A549 (cell line): ENCODE measurements around the gene DPY19L1. TPM values are rescaled to one million over a fixed set of nuclear protein-coding genes. Genes with fewer than 3 reads are reported as not detected.
"Not testable (repeated sequence)": the region's sequence is repeated elsewhere in the genome, so short reads cannot be mapped to it uniquely, and the experiment has no call there.

Experiments
- ATAC-seq, 2 experiments: fragments of 200-7000 bp in 1 of 2; fragments of >200 bp in 1 of 2; cut with Nextera tagmentation in 1 of 2; cut with Tn5 transposase in 1 of 2; 3 replicates each; pipeline versions ENCODE4 v1.8.0 to v1.9.1; 2018 to 2020; ENCODE audit warnings: mild to moderate bottlenecking in 1 of 2, moderate library complexity in 1 of 2
- CTCF ChIA-PET: fragments of 300-600 bp; sonication (Branson Sonifier 250); formaldehyde crosslinking; extraction: SDS; loops from one replicate; lab custom pipeline; 2021; ENCODE audit warnings: antibody characterized with exemption, inconsistent platforms; lab: Yijun Ruan, JAX
- POLR2A ChIA-PET: fragments of 350-600 bp; formaldehyde crosslinking; extraction: SDS; loops from one replicate; lab custom pipeline; 2021; ENCODE audit warnings: antibody characterized with exemption, inconsistent platforms; lab: Yijun Ruan, JAX
- DNase-seq, 2 experiments: peaks; one replicate each; pipeline versions ENCODE4 v3.0.0 to v3.0.0-alpha.2; 2011 to 2016; ENCODE audit warnings: low read depth in 1 of 2, low spot score in 1 of 2
- FAIRE-seq: peaks from 2 replicates; lab custom pipeline; 2011; peaks lifted over from hg19 to GRCh38; lab: Jason Lieb, UNC
- H3K27ac ChIP-seq, 2 experiments: fragments of >200 bp; sonication (Bioruptor Twin); formaldehyde crosslinking; 3 replicates each; pipeline ENCODE4 v1.5.1; 2016 to 2017
- H3K4me1 ChIP-seq: fragments of >200 bp; sonication (Bioruptor Twin); formaldehyde crosslinking; 3 replicates; pipeline ENCODE4 v1.6.1; 2016
- H3K4me2 ChIP-seq: fragments of >200 bp; sonication (Bioruptor Twin); formaldehyde crosslinking; 3 replicates; pipeline ENCODE4 v1.6.1; 2016
- H3K4me3 ChIP-seq: fragments of >200 bp; sonication (Bioruptor Twin); formaldehyde crosslinking; 3 replicates; pipeline ENCODE4 v1.5.1; 2016
- H3K9me3 ChIP-seq: fragments of >200 bp; sonication (Bioruptor Twin); formaldehyde crosslinking; 3 replicates; pipeline ENCODE4 v1.6.1; 2016
- CHD2 ChIP-seq: fragments of 150-350 bp; IDR thresholded peaks from 2 replicates; pipeline ENCODE4 v1.6.1; 2014; ENCODE audit warnings: low read length; ENCODE audit not compliant: partially characterized antibody
- EHF ChIP-seq: fragments of 250-450 bp; sonication (Bioruptor Pico); IDR thresholded peaks from 2 replicates; pipeline ENCODE4 v1.5.0; 2020; ENCODE audit warnings: mild to moderate bottlenecking
- EHMT2 ChIP-seq: fragments of 200-600 bp; sonication (generic); IDR thresholded peaks from 2 replicates; pipeline ENCODE4 v1.6.1; 2016; ENCODE audit warnings: antibody characterized with exemption, low read depth, mild to moderate bottlenecking, moderate library complexity
- FOSB ChIP-seq: fragments of 250-450 bp; sonication (Bioruptor Pico); IDR thresholded peaks from 2 replicates; pipeline ENCODE4 v1.5.0; 2020; ENCODE audit warnings: mild to moderate bottlenecking, moderate library complexity
- FOSL2 ChIP-seq, 2 experiments: fragments of 450-650 bp in 1 of 2; fragments of >200 bp in 1 of 2; sonication (Bioruptor Twin) in 1 of 2; formaldehyde crosslinking; IDR thresholded peaks; 2 replicates each; pipeline versions ENCODE4 v1.5.0 to v1.6.1; 2016 to 2020; ENCODE audit warnings: mild to moderate bottlenecking in 1 of 2, moderate library complexity in 1 of 2
- FOXS1 ChIP-seq: fragments of 250-450 bp; sonication (Bioruptor Pico); IDR thresholded peaks from 2 replicates; pipeline ENCODE4 v1.5.0; 2020; ENCODE audit warnings: mild to moderate bottlenecking, moderate library complexity
- HDAC2 ChIP-seq: fragments of 200-600 bp; sonication (generic); IDR thresholded peaks from 2 replicates; pipeline ENCODE4 v1.6.1; 2016
- KDM5A ChIP-seq: fragments of 200-600 bp; sonication (generic); IDR thresholded peaks from 2 replicates; pipeline ENCODE4 v1.6.1; 2016; ENCODE audit warnings: antibody characterized with exemption, mild to moderate bottlenecking
- MAZ ChIP-seq: fragments of 150-350 bp; IDR thresholded peaks from 2 replicates; pipeline ENCODE4 v1.6.1; 2014; ENCODE audit warnings: antibody characterized with exemption, low read depth, low read length, borderline replicate concordance
- NPAS2 ChIP-seq: fragments of 250-450 bp; sonication (Bioruptor Pico); IDR thresholded peaks from 2 replicates; pipeline ENCODE4 v1.8.0; 2022; ENCODE audit warnings: mild to moderate bottlenecking, moderate library complexity, borderline replicate concordance
- NR3C1 ChIP-seq: fragments of >200 bp; sonication (Bioruptor Twin); formaldehyde crosslinking; IDR thresholded peaks from 3 replicates; pipeline ENCODE4 v1.6.1; 2017
- RNF2 ChIP-seq: fragments of 200-600 bp; sonication (generic); IDR thresholded peaks from 2 replicates; pipeline ENCODE4 v1.6.1; 2016; ENCODE audit warnings: low read depth, mild to moderate bottlenecking, antibody characterized with exemption, moderate library complexity, borderline replicate concordance
- SMC3 ChIP-seq: fragments of >200 bp; sonication (Bioruptor Twin); formaldehyde crosslinking; IDR thresholded peaks from 3 replicates; pipeline ENCODE4 v1.6.1; 2018; ENCODE audit warnings: inconsistent platforms
- TP53 ChIP-seq: fragments of 250-450 bp; sonication (Bioruptor Pico); IDR thresholded peaks from 2 replicates; pipeline ENCODE4 v1.5.0; 2021; ENCODE audit warnings: mild to moderate bottlenecking, moderate library complexity
- WGBS: methylation state at CpG from one replicate; pipeline ENCODE4 v1.1.6; 2017; ENCODE audit errors: missing lambda C conversion rate; 5-methylcytosine and 5-hydroxymethylcytosine counted together
- polyA plus RNA-seq, 4 experiments: library from polyadenylated mRNA; depleted of rRNA in 3 of 4; stranded (reverse); fragments of >200 nt; fragmentation: RNase III in 1 of 4; extraction: RNeasy Plus Mini Kit Qiagen cat#74134 plus additional on column Dnase treatment in 1 of 4; gene quantifications; 2 replicates in 3 of 4; 3 replicates in 1 of 4; pipeline ENCODE4 v1.2.3, GENCODE V29; 2011 to 2017
- TF ChIP-seq, protein P1 (sequence below): fragments of 250-450 bp; sonication (Bioruptor Pico); IDR thresholded peaks from 2 replicates; pipeline ENCODE4 v1.5.0; 2020; ENCODE audit warnings: low read depth, mild to moderate bottlenecking, moderate library complexity
- TF ChIP-seq, protein P2 (sequence below): fragments of 150-350 bp; IDR thresholded peaks from 2 replicates; pipeline ENCODE4 v1.6.1; 2014; ENCODE audit warnings: low read depth, mild to moderate bottlenecking, low read length
- TF ChIP-seq, protein P3 (sequence below): fragments of 200-600 bp; sonication (generic); IDR thresholded peaks from 2 replicates; pipeline ENCODE4 v1.6.1; 2016; ENCODE audit warnings: antibody characterized with exemption, mild to moderate bottlenecking, moderate library complexity

The DPY19L1 gene
- polyA plus RNA-seq, 2 of the 4 experiments (the other 2 are of a cell fraction), result 53.6 to 129 TPM

DNA sequence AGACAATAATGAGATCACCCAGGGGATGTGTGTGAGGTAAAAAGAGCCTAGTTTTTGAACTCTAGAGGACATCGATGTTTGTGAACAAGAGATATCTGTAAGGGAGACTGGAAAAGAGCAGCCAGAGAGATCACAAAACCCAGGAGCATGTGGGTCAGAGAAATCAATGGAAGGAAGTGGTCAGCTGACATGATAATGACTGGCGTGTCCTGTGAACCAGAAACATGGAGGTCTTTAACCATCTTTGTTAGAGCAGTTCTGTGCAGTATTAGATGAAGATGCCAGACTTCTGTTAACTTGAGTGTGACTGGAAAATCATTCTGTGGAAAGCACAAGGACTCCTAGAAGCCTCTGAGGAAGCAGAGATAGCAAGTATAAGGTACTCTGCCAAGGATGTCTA is 6.0 kb upstream of the DPY19L1 start:
- FAIRE-seq, POLR2A ChIA-PET, H3K4me2 ChIP-seq, CTCF ChIA-PET, H3K27ac ChIP-seq, H3K4me1 ChIP-seq, H3K4me3 ChIP-seq, H3K9me3 ChIP-seq, DNase-seq, ATAC-seq: not testable (repeated sequence)
- 79% methylated on average over 2 of the region's 2 CpGs for WGBS

DNA sequence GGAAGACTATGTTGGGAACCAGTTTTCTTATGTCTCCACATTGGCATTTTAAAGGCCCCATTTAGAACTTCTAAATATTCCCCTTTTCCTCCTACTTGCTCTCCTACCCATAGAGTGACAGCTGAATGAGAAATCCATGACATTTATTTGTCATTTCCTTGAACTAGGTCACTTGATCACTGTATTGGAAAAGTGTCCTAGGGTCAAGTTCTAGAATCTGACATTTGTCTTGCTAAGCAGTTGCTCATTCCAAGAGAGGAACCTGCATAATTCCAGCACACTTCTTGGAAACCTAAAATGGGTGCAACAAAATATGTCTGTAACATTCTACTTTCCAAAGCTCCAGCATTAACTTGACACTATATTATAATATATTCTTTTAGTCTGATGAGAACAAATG is 3.6 kb upstream of the DPY19L1 start:
- DNase-seq (no peak), ATAC-seq (no peak), FAIRE-seq (no peak)
- H3K4me2 ChIP-seq, result no peak overlapping the region
- POLR2A ChIA-PET, result no interaction called here
- CTCF ChIA-PET, result interaction anchor here (1.2 to 1.3 kb wide), 3 partner anchors 19 to 584 kb away, joined by 3 read pairs; no protein-coding TSS in a partner anchor
- no peak for TF ChIP-seq TP53 (CRISPR knock-in tag)
- TF ChIP-seq HDAC2, result no peak
- TF ChIP-seq EHF (CRISPR knock-in tag), result no peak
- TF ChIP-seq SMC3, result no peak
- TF ChIP-seq, protein P1, sequence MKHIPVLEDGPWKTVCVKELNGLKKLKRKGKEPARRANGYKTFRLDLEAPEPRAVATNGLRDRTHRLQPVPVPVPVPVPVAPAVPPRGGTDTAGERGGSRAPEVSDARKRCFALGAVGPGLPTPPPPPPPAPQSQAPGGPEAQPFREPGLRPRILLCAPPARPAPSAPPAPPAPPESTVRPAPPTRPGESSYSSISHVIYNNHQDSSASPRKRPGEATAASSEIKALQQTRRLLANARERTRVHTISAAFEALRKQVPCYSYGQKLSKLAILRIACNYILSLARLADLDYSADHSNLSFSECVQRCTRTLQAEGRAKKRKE, result no peak
- no peak for TF ChIP-seq RNF2
- no peak for TF ChIP-seq NR3C1
- TF ChIP-seq, protein P2, sequence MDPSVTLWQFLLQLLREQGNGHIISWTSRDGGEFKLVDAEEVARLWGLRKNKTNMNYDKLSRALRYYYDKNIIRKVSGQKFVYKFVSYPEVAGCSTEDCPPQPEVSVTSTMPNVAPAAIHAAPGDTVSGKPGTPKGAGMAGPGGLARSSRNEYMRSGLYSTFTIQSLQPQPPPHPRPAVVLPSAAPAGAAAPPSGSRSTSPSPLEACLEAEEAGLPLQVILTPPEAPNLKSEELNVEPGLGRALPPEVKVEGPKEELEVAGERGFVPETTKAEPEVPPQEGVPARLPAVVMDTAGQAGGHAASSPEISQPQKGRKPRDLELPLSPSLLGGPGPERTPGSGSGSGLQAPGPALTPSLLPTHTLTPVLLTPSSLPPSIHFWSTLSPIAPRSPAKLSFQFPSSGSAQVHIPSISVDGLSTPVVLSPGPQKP, result no peak
- TF ChIP-seq FOSL2 (IDR thresholded peaks at IDR 0.05), result no peak
- no peak for TF ChIP-seq FOSL2 (CRISPR knock-in tag; IDR thresholded peaks at IDR 0.05)
- TF ChIP-seq CHD2, result no peak
- no peak for TF ChIP-seq KDM5A
- TF ChIP-seq FOSB (CRISPR knock-in tag), result no peak
- no peak for TF ChIP-seq NPAS2
- no peak for TF ChIP-seq MAZ
- TF ChIP-seq, protein P3, sequence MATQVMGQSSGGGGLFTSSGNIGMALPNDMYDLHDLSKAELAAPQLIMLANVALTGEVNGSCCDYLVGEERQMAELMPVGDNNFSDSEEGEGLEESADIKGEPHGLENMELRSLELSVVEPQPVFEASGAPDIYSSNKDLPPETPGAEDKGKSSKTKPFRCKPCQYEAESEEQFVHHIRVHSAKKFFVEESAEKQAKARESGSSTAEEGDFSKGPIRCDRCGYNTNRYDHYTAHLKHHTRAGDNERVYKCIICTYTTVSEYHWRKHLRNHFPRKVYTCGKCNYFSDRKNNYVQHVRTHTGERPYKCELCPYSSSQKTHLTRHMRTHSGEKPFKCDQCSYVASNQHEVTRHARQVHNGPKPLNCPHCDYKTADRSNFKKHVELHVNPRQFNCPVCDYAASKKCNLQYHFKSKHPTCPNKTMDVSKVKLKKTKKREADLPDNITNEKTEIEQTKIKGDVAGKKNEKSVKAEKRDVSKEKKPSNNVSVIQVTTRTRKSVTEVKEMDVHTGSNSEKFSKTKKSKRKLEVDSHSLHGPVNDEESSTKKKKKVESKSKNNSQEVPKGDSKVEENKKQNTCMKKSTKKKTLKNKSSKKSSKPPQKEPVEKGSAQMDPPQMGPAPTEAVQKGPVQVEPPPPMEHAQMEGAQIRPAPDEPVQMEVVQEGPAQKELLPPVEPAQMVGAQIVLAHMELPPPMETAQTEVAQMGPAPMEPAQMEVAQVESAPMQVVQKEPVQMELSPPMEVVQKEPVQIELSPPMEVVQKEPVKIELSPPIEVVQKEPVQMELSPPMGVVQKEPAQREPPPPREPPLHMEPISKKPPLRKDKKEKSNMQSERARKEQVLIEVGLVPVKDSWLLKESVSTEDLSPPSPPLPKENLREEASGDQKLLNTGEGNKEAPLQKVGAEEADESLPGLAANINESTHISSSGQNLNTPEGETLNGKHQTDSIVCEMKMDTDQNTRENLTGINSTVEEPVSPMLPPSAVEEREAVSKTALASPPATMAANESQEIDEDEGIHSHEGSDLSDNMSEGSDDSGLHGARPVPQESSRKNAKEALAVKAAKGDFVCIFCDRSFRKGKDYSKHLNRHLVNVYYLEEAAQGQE, result no peak
- TF ChIP-seq FOXS1 (CRISPR knock-in tag), result no peak
- no peak overlapping the region for H3K4me3 ChIP-seq
- H3K9me3 ChIP-seq, result no peaks in the 10 kb centered on the region
- no peak overlapping the region for H3K27ac ChIP-seq
- peaks cover 6% of the 10 kb centered on the region; the same call in 2 of the 3 replicates for H3K4me1 ChIP-seq

DNA sequence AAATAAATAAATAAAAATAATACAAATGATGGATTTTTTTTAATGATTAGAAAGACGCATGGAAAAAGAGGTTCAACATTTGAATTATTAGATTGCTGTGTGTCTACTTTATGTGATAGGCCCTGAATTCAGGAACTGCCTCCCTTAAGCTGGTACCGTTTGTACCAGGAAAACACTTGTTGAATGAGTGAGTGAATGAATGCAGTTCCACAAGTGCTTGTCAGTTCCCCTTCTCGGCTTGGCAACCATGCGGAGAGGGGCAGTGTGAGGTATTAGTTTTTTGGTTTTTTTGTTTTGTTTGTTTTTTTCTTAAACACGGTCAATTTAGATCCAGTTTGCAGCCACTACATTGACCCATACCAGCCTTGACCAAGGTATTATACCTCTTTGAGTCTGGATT is 2.1 kb upstream of the DPY19L1 start:
- TF ChIP-seq EHMT2, result no peak
- no peak for TF ChIP-seq EHF (CRISPR knock-in tag)
- no peak for TF ChIP-seq SMC3
- DNase-seq (no peak), ATAC-seq (no peak), FAIRE-seq (no peak)
- 96% methylated on average over 5 of the region's 5 CpGs for WGBS
- CTCF ChIA-PET, result no interaction called here
- Histone ChIP-seq H3K4me2 (no peak overlapping the region), H3K9me3 (no peaks in the 10 kb centered on the region), H3K4me1 (peaks cover 18% of the 10 kb centered on the region), H3K4me3 (no peak overlapping the region), H3K27ac (no peak overlapping the region)
- POLR2A ChIA-PET, result no interaction called here
